Kidney epithelial cell (primary cell): ENCODE results near the gene NT5C2. TPM values are rescaled to one million over a fixed set of nuclear protein-coding genes. Genes with fewer than 3 reads are reported as not detected.

ENCODE experiments used
- DNase-seq: peaks from one replicate; pipeline ENCODE4 v3.0.0-alpha.2; 2010; ENCODE audit warnings: low read depth
- H3K27me3 ChIP-seq: 2 replicates; pipeline ENCODE4 v1.6.0; 2011; ENCODE audit warnings: low read length; ENCODE audit not compliant: control insufficient read depth, insufficient read depth
- H3K36me3 ChIP-seq: 2 replicates; pipeline ENCODE4 v1.5.1; 2011; ENCODE audit warnings: low read length; ENCODE audit not compliant: control insufficient read depth, insufficient read depth
- H3K4me3 ChIP-seq: 2 replicates; pipeline ENCODE4 v1.5.1; 2011; ENCODE audit warnings: low read depth, mild to moderate bottlenecking, control low read depth, low read length
- CTCF ChIP-seq: IDR thresholded peaks from 2 replicates; pipeline ENCODE4 v1.5.1; 2011; ENCODE audit warnings: mild to moderate bottlenecking, moderate library complexity, low read length, control low read depth, inconsistent platforms; ENCODE audit not compliant: insufficient read depth, poor library complexity, severe bottlenecking
- total RNA-seq: library from RNA; depleted of rRNA; stranded (reverse); fragments of >200 nt; gene quantifications from 2 replicates; pipeline ENCODE4 v1.2.3, GENCODE V29; 2015

Gene NT5C2
- total RNA-seq, 1 donor from 2014 or later = 90.7 TPM

- Histone ChIP-seq H3K27me3 (no peaks in the 10 kb centered on the region), H3K36me3 (no peaks in the 10 kb centered on the region), H3K4me3 (no peak overlapping the region)
- DNase-seq = no peak
- no peak for TF ChIP-seq CTCF
Observed at GRCh38 chr10:103103989-103104388, 89.1 kb downstream of the NT5C2 start.

- Histone ChIP-seq H3K36me3 (no peaks in the 10 kb centered on the region), H3K27me3 (no peaks in the 10 kb centered on the region), H3K4me3 (no peak overlapping the region)
- TF ChIP-seq CTCF = no peak
- no peak for DNase-seq
Observed at GRCh38 chr10:103102195-103102594, 90.9 kb downstream of the NT5C2 start.

GRCh38 chr10:103100620-103101019, 92.5 kb downstream of the NT5C2 start:
- DNase-seq = no peak
- H3K36me3 ChIP-seq = no peaks in the 10 kb centered on the region
- TF ChIP-seq CTCF = no peak
- no peaks in the 10 kb centered on the region for H3K27me3 ChIP-seq
- no peak overlapping the region for H3K4me3 ChIP-seq

GRCh38 chr10:103098240-103098639, 94.8 kb downstream of the NT5C2 start:
- no peaks in the 10 kb centered on the region for H3K27me3 ChIP-seq
- no peaks in the 10 kb centered on the region for H3K36me3 ChIP-seq
- no peak for TF ChIP-seq CTCF
- no peak for DNase-seq
- H3K4me3 ChIP-seq = no peak overlapping the region

- H3K27me3 ChIP-seq = no peaks in the 10 kb centered on the region
- no peak for DNase-seq
- no peak overlapping the region for H3K4me3 ChIP-seq
- no peak for TF ChIP-seq CTCF
- no peaks in the 10 kb centered on the region for H3K36me3 ChIP-seq
Observed at GRCh38 chr10:103096130-103096529, 96.9 kb downstream of the NT5C2 start.

- peaks cover 2% of the 10 kb centered on the region for H3K36me3 ChIP-seq
Observed at GRCh38 chr10:103095005-103095404, 98.1 kb downstream of the NT5C2 start.

More at GRCh38 chr10:103095005-103095404, 98.1 kb downstream of the NT5C2 start:
- Histone ChIP-seq H3K4me3 (no peak overlapping the region), H3K27me3 (no peaks in the 10 kb centered on the region)
- DNase-seq = no peak
- TF ChIP-seq CTCF = no peak
